OCI-LY7 (cell line): ENCODE results near the gene SETBP1.

Source experiments
- EZH2phosphoT487 ChIP-seq: fragments of 200-600 bp; sonication (generic); IDR thresholded peaks from 2 replicates; pipeline ENCODE4 v1.6.1; 2018; ENCODE audit warnings: low read depth, borderline replicate concordance, mild to moderate bottlenecking, mixed run types, antibody characterized with exemption, low read length, moderate library complexity, mixed read lengths
- TF ChIP-seq, protein P1 (sequence below): fragments of 200-600 bp; sonication (generic); conservative IDR thresholded peaks from 2 replicates; pipeline ENCODE4 v1.5.1; 2014; ENCODE audit warnings: mild to moderate bottlenecking, antibody characterized with exemption, low read length, moderate library complexity, mixed read lengths

DNA sequence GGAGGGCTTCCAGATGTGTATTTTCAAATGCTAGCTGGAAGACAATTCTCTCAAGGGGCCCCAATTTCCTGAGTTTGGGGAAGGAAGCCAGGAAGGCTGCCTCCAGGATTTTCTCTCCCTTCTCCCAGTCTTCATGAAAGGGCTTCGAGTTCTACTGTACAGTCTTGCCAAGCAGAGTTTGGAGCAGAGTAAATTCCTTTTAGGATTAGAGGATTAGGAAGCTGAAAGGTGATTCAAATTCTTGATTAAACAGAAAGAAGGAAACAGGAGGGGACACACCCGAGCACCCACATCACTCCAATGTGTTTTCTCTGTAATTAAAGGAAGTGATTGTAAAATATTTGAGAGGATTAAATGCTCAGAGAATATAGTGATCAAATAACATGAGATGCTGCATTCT is 217.8 kb downstream of the SETBP1 start:
- TF ChIP-seq, protein P1, sequence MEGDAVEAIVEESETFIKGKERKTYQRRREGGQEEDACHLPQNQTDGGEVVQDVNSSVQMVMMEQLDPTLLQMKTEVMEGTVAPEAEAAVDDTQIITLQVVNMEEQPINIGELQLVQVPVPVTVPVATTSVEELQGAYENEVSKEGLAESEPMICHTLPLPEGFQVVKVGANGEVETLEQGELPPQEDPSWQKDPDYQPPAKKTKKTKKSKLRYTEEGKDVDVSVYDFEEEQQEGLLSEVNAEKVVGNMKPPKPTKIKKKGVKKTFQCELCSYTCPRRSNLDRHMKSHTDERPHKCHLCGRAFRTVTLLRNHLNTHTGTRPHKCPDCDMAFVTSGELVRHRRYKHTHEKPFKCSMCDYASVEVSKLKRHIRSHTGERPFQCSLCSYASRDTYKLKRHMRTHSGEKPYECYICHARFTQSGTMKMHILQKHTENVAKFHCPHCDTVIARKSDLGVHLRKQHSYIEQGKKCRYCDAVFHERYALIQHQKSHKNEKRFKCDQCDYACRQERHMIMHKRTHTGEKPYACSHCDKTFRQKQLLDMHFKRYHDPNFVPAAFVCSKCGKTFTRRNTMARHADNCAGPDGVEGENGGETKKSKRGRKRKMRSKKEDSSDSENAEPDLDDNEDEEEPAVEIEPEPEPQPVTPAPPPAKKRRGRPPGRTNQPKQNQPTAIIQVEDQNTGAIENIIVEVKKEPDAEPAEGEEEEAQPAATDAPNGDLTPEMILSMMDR: no peak
- no peak for TF ChIP-seq EZH2phosphoT487
